Mesendoderm (in vitro differentiated cells): ENCODE data around the gene LNPEP.

ENCODE experiments used
- DNase-seq: peaks from one replicate; pipeline ENCODE4 v3.0.0; 2013
- H2AK5ac ChIP-seq: 2 replicates; pipeline ENCODE4 v1.6.1; 2013; ENCODE audit warnings: low read length, inconsistent platforms
- H2BK120ac ChIP-seq: 2 replicates; pipeline ENCODE4 v1.6.1; 2013; ENCODE audit warnings: low read depth, mild to moderate bottlenecking, low read length, moderate library complexity, mixed read lengths
- H2BK15ac ChIP-seq: replicated peaks from 2 replicates; pipeline ENCODE4 v1.6.1; 2013; ENCODE audit warnings: low read depth, mild to moderate bottlenecking, moderate library complexity
- H2BK5ac ChIP-seq: 2 replicates; pipeline ENCODE4 v1.6.1; 2013; ENCODE audit warnings: low read length, inconsistent platforms
- H3K18ac ChIP-seq: 2 replicates; pipeline ENCODE4 v1.6.1; 2013; ENCODE audit warnings: mild to moderate bottlenecking, low read length, mixed read lengths
- H3K23ac ChIP-seq: one replicate; pipeline ENCODE4 v1.6.1; 2013; ENCODE audit warnings: low read length
- H3K27ac ChIP-seq: 2 replicates; pipeline ENCODE4 v1.5.1; 2013; ENCODE audit warnings: low read depth, mild to moderate bottlenecking, inconsistent platforms, low read length, moderate library complexity
- H3K27me3 ChIP-seq: 2 replicates; pipeline ENCODE4 v1.6.1; 2013; ENCODE audit warnings: low read length, control low read depth, mild to moderate bottlenecking, inconsistent platforms; ENCODE audit not compliant: insufficient read depth, poor library complexity
- H3K36me3 ChIP-seq: 2 replicates; pipeline ENCODE4 v1.6.1; 2013; ENCODE audit warnings: low read length, inconsistent platforms; ENCODE audit not compliant: control insufficient read depth, insufficient read depth
- H3K4ac ChIP-seq: one replicate; pipeline ENCODE4 v1.6.1; 2013; ENCODE audit warnings: low read depth, mild to moderate bottlenecking, low read length, moderate library complexity
- H3K4me1 ChIP-seq: 2 replicates; pipeline ENCODE4 v1.6.1; 2013; ENCODE audit warnings: low read depth, low read length, inconsistent platforms; ENCODE audit not compliant: control insufficient read depth
- H3K4me2 ChIP-seq: 2 replicates; pipeline ENCODE4 v1.6.1; 2013; ENCODE audit warnings: low read length
- H3K4me3 ChIP-seq: 2 replicates; pipeline ENCODE4 v1.5.1; 2013; ENCODE audit warnings: mild to moderate bottlenecking, low read length
- H3K56ac ChIP-seq: one replicate; pipeline ENCODE4 v1.6.1; 2013; ENCODE audit warnings: low read length
- H3K79me1 ChIP-seq: 2 replicates; pipeline ENCODE4 v1.6.1; 2013; ENCODE audit warnings: low read length, inconsistent platforms
- H3K79me2 ChIP-seq: 2 replicates; pipeline ENCODE4 v1.6.1; 2013; ENCODE audit warnings: mild to moderate bottlenecking, low read length; ENCODE audit not compliant: control insufficient read depth, insufficient read depth
- H3K9ac ChIP-seq: 2 replicates; pipeline ENCODE4 v1.6.1; 2013; ENCODE audit warnings: low read length, inconsistent platforms
- H4K5ac ChIP-seq: one replicate; pipeline ENCODE4 v1.6.1; 2013; ENCODE audit warnings: low read length
- H4K8ac ChIP-seq: one replicate; pipeline ENCODE4 v1.6.1; 2013; ENCODE audit warnings: low read depth, mild to moderate bottlenecking, control low read depth, low read length, moderate library complexity
- WGBS: extraction: QIAGEN DNeasy Blood & Tissue Kit; methylation state at CpG from one replicate; pipeline ENCODE4 v1.1.7; 2013; ENCODE audit warnings: low lambda C conversion rate, missing lambda C conversion rate; ENCODE audit not compliant: insufficient coverage; ENCODE audit errors: extremely low coverage; 5-methylcytosine and 5-hydroxymethylcytosine counted together

Gene LNPEP

GRCh38 chr5:97070234-97070633 is 134.4 kb downstream of the LNPEP start:
- H4K8ac ChIP-seq = no peak overlapping the region
- no peaks in the 10 kb centered on the region for H3K36me3 ChIP-seq
- no peak overlapping the region for H2AK5ac ChIP-seq
- no peak overlapping the region for H3K27ac ChIP-seq
- no peak overlapping the region for H4K5ac ChIP-seq
- H3K4ac ChIP-seq = no peak overlapping the region
- no peaks in the 10 kb centered on the region for H3K27me3 ChIP-seq
- no peaks in the 10 kb centered on the region for H3K4me1 ChIP-seq
- no peak overlapping the region for H3K56ac ChIP-seq
- no peak overlapping the region for H3K18ac ChIP-seq
- no peak overlapping the region for H2BK15ac ChIP-seq
- H3K23ac ChIP-seq = no peak overlapping the region
- H3K4me2 ChIP-seq = no peak overlapping the region
- no peak overlapping the region for H3K4me3 ChIP-seq
- no peaks in the 10 kb centered on the region for H3K79me2 ChIP-seq
- H3K9ac ChIP-seq = no peak overlapping the region
- no peak overlapping the region for H2BK5ac ChIP-seq
- no peaks in the 10 kb centered on the region for H3K79me1 ChIP-seq
- no peak for DNase-seq
- H2BK120ac ChIP-seq = no peak overlapping the region

GRCh38 chr5:97071101-97071500 is 135.2 kb downstream of the LNPEP start:
- H3K27me3 ChIP-seq = no peaks in the 10 kb centered on the region
- H3K4ac ChIP-seq = no peak overlapping the region
- DNase-seq = no peak
- no peak overlapping the region for H3K27ac ChIP-seq
- H3K4me1 ChIP-seq = no peaks in the 10 kb centered on the region
- no peak overlapping the region for H2AK5ac ChIP-seq
- H3K79me2 ChIP-seq = no peaks in the 10 kb centered on the region
- no peak overlapping the region for H4K5ac ChIP-seq
- H3K79me1 ChIP-seq = no peaks in the 10 kb centered on the region
- WGBS = no CpG with 5 or more reads among the region's 8 CpGs
- no peak overlapping the region for H3K9ac ChIP-seq
- no peak overlapping the region for H3K23ac ChIP-seq
- H3K4me2 ChIP-seq = no peak overlapping the region
- no peak overlapping the region for H3K4me3 ChIP-seq
- no peak overlapping the region for H3K18ac ChIP-seq
- no peak overlapping the region for H2BK15ac ChIP-seq
- H2BK5ac ChIP-seq = no peak overlapping the region
- no peak overlapping the region for H3K56ac ChIP-seq
- no peaks in the 10 kb centered on the region for H3K36me3 ChIP-seq
- no peak overlapping the region for H2BK120ac ChIP-seq
- no peak overlapping the region for H4K8ac ChIP-seq

GRCh38 chr5:97071993-97072392 is 136.1 kb downstream of the LNPEP start:
- no peak overlapping the region for H3K23ac ChIP-seq
- H4K8ac ChIP-seq = no peak overlapping the region
- no peaks in the 10 kb centered on the region for H3K27me3 ChIP-seq
- no peak overlapping the region for H2AK5ac ChIP-seq
- H3K4ac ChIP-seq = no peak overlapping the region
- H2BK15ac ChIP-seq = no peak overlapping the region
- no peak overlapping the region for H3K27ac ChIP-seq
- H4K5ac ChIP-seq = no peak overlapping the region
- no peak overlapping the region for H3K4me2 ChIP-seq
- H3K56ac ChIP-seq = no peak overlapping the region
- H3K79me1 ChIP-seq = no peaks in the 10 kb centered on the region
- H3K79me2 ChIP-seq = no peaks in the 10 kb centered on the region
- H3K4me3 ChIP-seq = no peak overlapping the region
- no peak overlapping the region for H3K18ac ChIP-seq
- WGBS = no CpG with 5 or more reads among the region's 4 CpGs
- no peaks in the 10 kb centered on the region for H3K36me3 ChIP-seq
- no peaks in the 10 kb centered on the region for H3K4me1 ChIP-seq
- H3K9ac ChIP-seq = no peak overlapping the region
- no peak for DNase-seq
- H2BK120ac ChIP-seq = no peak overlapping the region
- H2BK5ac ChIP-seq = no peak overlapping the region

GRCh38 chr5:97072696-97073095 is 136.8 kb downstream of the LNPEP start:
- Histone ChIP-seq H3K27me3 (no peaks in the 10 kb centered on the region), H4K5ac (no peak overlapping the region), H2BK5ac (no peak overlapping the region), H2BK120ac (no peak overlapping the region), H3K4me3 (no peak overlapping the region), H3K18ac (no peak overlapping the region), H3K4ac (no peak overlapping the region), H3K23ac (no peak overlapping the region), H4K8ac (no peak overlapping the region), H2BK15ac (no peak overlapping the region), H3K79me1 (no peaks in the 10 kb centered on the region), H3K9ac (no peak overlapping the region), H3K56ac (no peak overlapping the region), H3K4me2 (no peak overlapping the region), H2AK5ac (no peak overlapping the region), H3K27ac (no peak overlapping the region), H3K36me3 (no peaks in the 10 kb centered on the region), H3K4me1 (no peaks in the 10 kb centered on the region), H3K79me2 (no peaks in the 10 kb centered on the region)
- no CpG with 5 or more reads among the region's 2 CpGs for WGBS
- no peak for DNase-seq

- H3K36me3 ChIP-seq = no peaks in the 10 kb centered on the region
- H3K4me2 ChIP-seq = no peak overlapping the region
- H2AK5ac ChIP-seq = no peak overlapping the region
- H3K79me2 ChIP-seq = no peaks in the 10 kb centered on the region
- WGBS = no CpG with 5 or more reads among the region's 3 CpGs
- no peak overlapping the region for H3K23ac ChIP-seq
- H3K79me1 ChIP-seq = no peaks in the 10 kb centered on the region
- H3K4me3 ChIP-seq = no peak overlapping the region
- no peak overlapping the region for H4K8ac ChIP-seq
- no peak overlapping the region for H3K18ac ChIP-seq
- H2BK5ac ChIP-seq = no peak overlapping the region
- H3K9ac ChIP-seq = no peak overlapping the region
- H2BK120ac ChIP-seq = no peak overlapping the region
- H2BK15ac ChIP-seq = no peak overlapping the region
- no peak overlapping the region for H3K4ac ChIP-seq
- no peaks in the 10 kb centered on the region for H3K4me1 ChIP-seq
- H3K56ac ChIP-seq = no peak overlapping the region
- no peak overlapping the region for H4K5ac ChIP-seq
- DNase-seq = no peak
- H3K27me3 ChIP-seq = no peaks in the 10 kb centered on the region
- H3K27ac ChIP-seq = no peak overlapping the region
Observed at GRCh38 chr5:97073420-97073819, 137.5 kb downstream of the LNPEP start.

GRCh38 chr5:97074859-97075489 is 139.1 kb downstream of the LNPEP start:
- no peak overlapping the region for H2BK15ac ChIP-seq
- no CpG with 5 or more reads among the region's 4 CpGs for WGBS
- H3K18ac ChIP-seq = no peak overlapping the region
- no peaks in the 10 kb centered on the region for H3K27me3 ChIP-seq
- no peak overlapping the region for H3K9ac ChIP-seq
- no peak overlapping the region for H3K4me2 ChIP-seq
- H2BK5ac ChIP-seq = no peak overlapping the region
- H3K4ac ChIP-seq = no peak overlapping the region
- no peak overlapping the region for H2AK5ac ChIP-seq
- H2BK120ac ChIP-seq = no peak overlapping the region
- DNase-seq = no peak
- no peaks in the 10 kb centered on the region for H3K79me1 ChIP-seq
- no peak overlapping the region for H4K5ac ChIP-seq
- no peaks in the 10 kb centered on the region for H3K79me2 ChIP-seq
- no peak overlapping the region for H3K23ac ChIP-seq
- H3K4me3 ChIP-seq = no peak overlapping the region
- H3K4me1 ChIP-seq = no peaks in the 10 kb centered on the region
- H3K36me3 ChIP-seq = no peaks in the 10 kb centered on the region
- no peak overlapping the region for H3K27ac ChIP-seq
- no peak overlapping the region for H3K56ac ChIP-seq
- H4K8ac ChIP-seq = no peak overlapping the region
